ENCODE measurements around the gene SNX20.
A peak's percentile ranks its signal among the peaks of the same experiment; 100 is the strongest.

DNA sequence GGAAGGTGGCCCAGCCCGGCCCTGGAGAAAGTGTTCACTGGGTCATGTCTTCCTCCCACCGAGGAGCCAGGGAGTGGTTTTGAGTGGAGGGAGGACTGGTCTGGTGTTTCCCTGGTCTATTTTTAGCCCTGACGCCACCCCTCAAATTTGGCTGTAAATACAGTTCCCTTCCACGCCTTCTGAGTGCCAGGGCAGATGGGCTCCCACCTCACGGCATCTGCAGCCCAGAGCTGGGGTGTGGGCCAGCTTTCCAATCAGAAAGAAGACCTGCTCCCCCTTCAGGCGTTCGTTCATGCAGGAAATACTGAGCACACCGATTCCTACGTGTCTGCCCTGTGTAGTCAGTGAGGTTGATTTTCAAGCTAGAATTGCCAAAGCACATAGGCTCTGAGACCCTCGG, 53.7 kb downstream of the SNX20 start:
- TF ChIP-seq POLR2AphosphoS5 (IDR thresholded peaks at IDR 0.05; ENCODE audit: insufficient read depth in 1 of 2, low read depth in 1 of 2): peak in 1 of 2 donors; percentile 17
- no peak for TF ChIP-seq POLR2A (IDR thresholded peaks at IDR 0.05)
